Measurements from ENCODE around the gene PRRC1.

PRRC1 gene

GRCh38 chr5:127498548-127498947, 18.9 kb upstream of the PRRC1 start:
- TF ChIP-seq CTCF (IDR thresholded peaks at IDR 0.05; ENCODE audit: low read depth, low read length), result no peak
- Histone ChIP-seq H3K4me3 (ENCODE audit: low read depth, low read length) (no peak overlapping the region), H3K9me3 (ENCODE audit: severe bottlenecking) (no peaks in the 10 kb centered on the region), H3K36me3 (no peaks in the 10 kb centered on the region), H3K27ac (no peak overlapping the region), H3K27me3 (ENCODE audit: insufficient read depth, low read depth, severe bottlenecking) (no peaks in the 10 kb centered on the region)
- DNase-seq, result no peak

- DNase-seq, result no peak
- H3K36me3 ChIP-seq, result no peaks in the 10 kb centered on the region
- no peak overlapping the region for H3K4me3 ChIP-seq (ENCODE audit: low read depth, low read length)
- H3K9me3 ChIP-seq (ENCODE audit: severe bottlenecking), result no peaks in the 10 kb centered on the region
- no peaks in the 10 kb centered on the region for H3K27me3 ChIP-seq (ENCODE audit: insufficient read depth, low read depth, severe bottlenecking)
- TF ChIP-seq CTCF (IDR thresholded peaks at IDR 0.05; ENCODE audit: low read depth, low read length), result no peak
- H3K27ac ChIP-seq, result no peak overlapping the region
Measured at GRCh38 chr5:127505905-127506304, 11.5 kb upstream of the PRRC1 start.

GRCh38 chr5:127506616-127507015, 10.8 kb upstream of the PRRC1 start:
- Histone ChIP-seq H3K27ac (no peak overlapping the region), H3K36me3 (no peaks in the 10 kb centered on the region), H3K27me3 (ENCODE audit: insufficient read depth, low read depth, severe bottlenecking) (no peaks in the 10 kb centered on the region), H3K9me3 (ENCODE audit: severe bottlenecking) (no peaks in the 10 kb centered on the region), H3K4me3 (ENCODE audit: low read depth, low read length) (no peak overlapping the region)
- no peak for DNase-seq
- no peak for TF ChIP-seq CTCF (IDR thresholded peaks at IDR 0.05; ENCODE audit: low read depth, low read length)

- Histone ChIP-seq H3K36me3 (no peaks in the 10 kb centered on the region), H3K27ac (no peak overlapping the region), H3K9me3 (ENCODE audit: severe bottlenecking) (no peaks in the 10 kb centered on the region), H3K4me3 (ENCODE audit: low read depth, low read length) (no peak overlapping the region), H3K27me3 (ENCODE audit: insufficient read depth, low read depth, severe bottlenecking) (no peaks in the 10 kb centered on the region)
- no peak for DNase-seq
- no peak for TF ChIP-seq CTCF (IDR thresholded peaks at IDR 0.05; ENCODE audit: low read depth, low read length)
Measured at GRCh38 chr5:127508644-127509373, 8.6 kb upstream of the PRRC1 start.

- H3K36me3 ChIP-seq, result no peaks in the 10 kb centered on the region; the same call in 1 of the 2 replicates
- TF ChIP-seq CTCF (IDR thresholded peaks at IDR 0.05; ENCODE audit: low read depth, low read length), result no peak
- no peak overlapping the region for H3K27ac ChIP-seq
Measured at GRCh38 chr5:127513408-127513970, 4.0 kb upstream of the PRRC1 start.

More at GRCh38 chr5:127513408-127513970, 4.0 kb upstream of the PRRC1 start:
- H3K27me3 ChIP-seq (ENCODE audit: insufficient read depth, low read depth, severe bottlenecking), result no peaks in the 10 kb centered on the region
- H3K9me3 ChIP-seq (ENCODE audit: severe bottlenecking), result no peaks in the 10 kb centered on the region
- no peak for DNase-seq
- H3K4me3 ChIP-seq (ENCODE audit: low read depth, low read length), result no peak overlapping the region

All from WERI-Rb-1 (cell line).